Left ventricle myocardium superior (tissue), 1 donor: Measurements from ENCODE around the gene PADI1. TPM values are rescaled to one million over a fixed set of nuclear protein-coding genes. Genes with fewer than 3 reads are reported as not detected.

Experiments
- ATAC-seq: fragments of 200-7000 bp; cut with Tn5 transposase; one replicate; pipeline ENCODE4 v1.9.1; 2020; ENCODE audit warnings: mild to moderate bottlenecking, moderate library complexity
- DNase-seq: peaks from one replicate; pipeline ENCODE4 v3.0.0-alpha.2; 2020
- intact Hi-C: fragments of 100-400 bp; cut with micrococcal nuclease; formaldehyde crosslinking; loops from one replicate; pipeline ENCODE4 v1.11.0; 2022
- total RNA-seq: library from RNA; stranded (reverse); fragmentation: NEBNext Ultra II Directional; extraction: Animal tissue kit (Norgen Biotek cat#: 25700); gene quantifications from one replicate; pipeline ENCODE4 v1.2.1, GENCODE V29; 2021
- donor health status: DM: no; HTN: yes; CAD: no; lungs with severe emphysema.

Gene PADI1
- total RNA-seq, 1 donor from 2014 or later: not detected

DNA sequence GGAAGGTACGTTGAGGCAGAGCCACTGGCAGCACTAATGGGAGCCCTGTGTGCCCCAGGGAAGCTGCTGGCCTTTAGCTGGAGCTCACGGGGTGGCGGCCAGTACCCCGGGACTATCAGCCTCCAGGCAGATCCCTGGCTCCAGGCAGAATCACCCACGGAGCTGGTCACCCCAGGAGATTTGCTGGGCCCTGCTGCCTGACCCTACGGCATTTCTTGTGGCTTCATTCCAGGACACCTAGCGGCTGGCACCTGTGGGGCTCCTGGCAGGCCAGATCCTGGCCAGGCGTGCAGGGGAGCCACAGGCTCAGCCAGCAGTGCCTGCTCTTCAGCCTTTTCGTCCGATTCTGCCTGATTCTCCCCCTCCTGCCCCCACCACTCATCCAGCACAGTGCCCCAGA lies 7.1 kb downstream of the PADI1 start:
- DNase-seq (no peak), ATAC-seq (no peak)
- intact Hi-C loops: no loop called here

DNA sequence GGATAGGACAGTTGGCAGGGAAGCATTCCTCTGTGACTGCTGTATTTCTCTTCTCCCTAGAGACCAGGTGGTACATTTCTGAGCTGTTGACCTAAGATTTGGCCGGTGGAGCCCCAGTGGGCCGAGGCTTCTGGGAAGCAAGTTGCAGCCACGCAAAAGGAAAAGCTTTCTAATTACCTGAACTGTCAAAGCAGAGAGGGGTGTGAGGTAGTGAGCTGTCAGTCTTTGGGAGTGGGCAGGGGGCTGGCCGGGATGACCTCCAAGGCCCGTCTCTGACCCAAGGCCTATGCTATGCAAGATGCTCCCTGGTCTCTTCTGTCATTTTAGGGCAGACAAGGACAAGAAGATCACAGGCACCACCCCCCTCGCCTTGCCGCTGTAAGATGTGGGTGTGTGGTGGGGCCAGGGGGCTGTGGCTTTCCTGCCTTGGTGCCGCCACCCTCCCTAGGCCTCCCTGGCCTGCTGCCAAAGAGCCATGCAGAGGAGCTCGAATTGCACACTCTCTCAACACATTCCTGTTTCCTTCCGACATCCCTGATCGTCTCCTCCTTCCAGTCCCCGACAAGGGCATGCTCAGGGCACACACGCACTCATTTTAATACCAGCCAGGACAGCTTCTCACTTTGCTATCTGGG lies 7.7 kb downstream of the PADI1 start:
- DNase-seq: peak; percentile 47
- ATAC-seq: no peak
- intact Hi-C loops: no loop called here

DNA sequence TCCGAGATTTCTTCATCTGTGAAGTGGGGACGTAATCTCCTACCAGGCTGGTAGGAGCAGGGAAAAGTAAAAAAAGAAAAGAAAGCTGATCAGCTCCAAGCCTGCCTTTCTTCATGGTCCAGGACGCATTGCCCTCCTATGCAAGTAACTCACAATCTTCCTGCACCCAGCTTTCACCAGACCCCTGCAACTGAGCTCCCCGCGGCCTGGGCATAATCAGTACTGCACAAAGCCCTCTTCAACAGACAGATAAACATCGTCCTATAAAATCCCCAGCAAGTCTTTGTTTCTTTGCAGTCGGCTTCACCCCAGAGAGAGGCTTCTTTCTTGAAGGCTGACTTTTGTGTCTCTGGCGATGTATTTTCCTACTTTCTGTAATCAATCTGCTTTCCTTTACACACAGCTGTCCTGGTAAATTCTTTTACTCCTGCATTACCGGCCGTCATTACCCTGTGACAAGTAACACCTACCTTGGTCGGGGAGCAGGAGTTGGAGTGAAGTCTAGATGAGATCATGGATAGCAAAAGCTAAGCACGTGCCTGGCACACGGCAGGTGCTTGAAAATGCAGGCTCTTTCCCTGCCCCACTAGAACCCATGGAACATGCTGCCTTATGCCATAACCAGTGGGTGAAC lies 8.3 kb downstream of the PADI1 start:
- ATAC-seq: no peak

DNA sequence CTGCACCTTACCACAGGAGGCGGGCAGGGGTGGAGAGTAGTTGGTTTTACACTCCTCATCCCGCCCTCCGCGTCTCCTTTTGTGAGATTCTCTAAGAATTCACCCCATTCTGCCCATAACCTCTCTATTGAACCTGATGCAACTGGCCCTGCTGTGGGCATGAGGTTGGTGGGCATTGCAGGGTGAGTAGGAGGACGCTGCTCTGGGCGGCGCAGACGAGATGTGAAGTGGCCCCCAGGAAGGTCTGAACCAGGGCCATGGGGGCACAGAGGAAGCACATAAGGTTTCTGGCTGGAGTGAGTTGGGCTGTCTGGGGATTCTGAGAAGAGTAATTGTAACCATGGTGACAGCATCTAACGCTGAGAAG lies 8.8 kb downstream of the PADI1 start:
- intact Hi-C loops: no loop called here
- DNase-seq (no peak), ATAC-seq (no peak)

More for the DNA sequence above, 8.3 kb downstream of the PADI1 start:
- intact Hi-C loops: no loop called here
- DNase-seq: no peak

DNA sequence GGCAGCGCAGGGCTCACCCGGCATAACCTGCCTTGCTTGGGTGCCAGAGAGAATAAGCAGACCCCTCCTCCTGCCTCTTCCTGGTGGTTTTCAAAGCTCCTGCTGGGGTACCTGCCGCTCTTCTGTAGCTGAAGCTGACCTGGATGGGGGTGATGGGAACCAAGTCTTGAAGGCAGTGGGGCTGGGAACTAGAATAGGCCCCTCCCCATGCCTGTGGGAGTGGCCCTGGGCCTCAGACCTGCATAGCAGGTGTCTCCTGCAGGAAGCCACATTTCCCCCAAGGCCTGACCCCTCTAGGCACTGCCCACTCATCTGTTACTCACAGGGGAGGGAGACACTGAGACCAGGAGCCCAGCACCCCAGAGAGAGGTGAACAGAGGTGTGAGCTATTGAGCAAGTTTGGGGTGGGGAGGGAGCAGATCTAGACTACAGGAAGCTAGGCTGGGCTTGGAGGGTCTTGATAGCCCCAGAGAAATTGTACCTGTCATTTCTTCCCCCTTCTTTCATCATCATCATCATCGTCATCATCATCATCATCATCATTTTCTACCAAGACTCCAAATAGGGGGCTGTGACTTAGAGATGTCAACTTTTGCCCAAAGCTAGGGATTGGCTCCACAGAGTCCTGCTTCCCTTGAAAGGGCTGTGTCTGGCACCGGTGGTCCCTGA lies 10.1 kb downstream of the PADI1 start:
- intact Hi-C loops: no loop called here
- ATAC-seq: no peak
- no peak for DNase-seq

DNA sequence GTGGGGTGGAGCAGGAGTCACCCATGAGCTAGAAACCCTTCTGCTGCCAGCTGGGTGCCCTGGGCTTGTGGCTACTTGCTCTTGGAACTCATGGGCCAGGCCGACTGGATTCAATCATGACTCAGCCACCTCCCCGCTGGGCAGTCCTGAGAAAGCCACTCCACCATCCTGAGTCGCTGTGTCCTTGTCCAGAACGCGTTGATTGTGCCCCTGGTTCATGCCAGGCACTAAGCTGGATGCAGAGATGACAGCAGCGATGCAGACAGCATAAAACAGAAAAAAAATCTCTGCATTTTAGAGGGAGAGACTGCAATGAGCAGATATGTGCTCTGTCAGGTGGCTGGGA lies 10.6 kb downstream of the PADI1 start:
- no peak for DNase-seq
- no peak for ATAC-seq
- intact Hi-C loops: no loop called here

DNA sequence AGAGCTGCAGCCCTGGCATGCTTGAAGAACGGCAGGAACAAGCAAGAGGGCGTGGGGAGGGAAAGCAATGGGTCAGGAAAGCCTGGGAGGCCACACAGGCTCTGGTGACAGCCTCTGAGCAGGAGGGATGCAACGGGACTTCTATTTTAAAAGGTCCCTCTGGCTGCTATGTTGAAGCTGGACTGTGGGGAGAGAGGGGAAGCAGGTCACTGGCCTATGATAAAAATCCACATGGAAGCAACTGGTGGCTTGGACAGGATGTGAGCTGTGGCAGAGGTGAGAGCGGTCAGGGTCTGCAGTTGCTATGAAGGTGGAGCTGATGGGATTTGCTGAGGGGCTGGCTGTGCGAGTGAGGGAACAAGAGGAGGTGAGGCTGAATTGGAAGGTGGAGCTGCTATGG lies 11.2 kb downstream of the PADI1 start:
- DNase-seq: no peak
- intact Hi-C loops: no loop called here
- no peak for ATAC-seq

DNA sequence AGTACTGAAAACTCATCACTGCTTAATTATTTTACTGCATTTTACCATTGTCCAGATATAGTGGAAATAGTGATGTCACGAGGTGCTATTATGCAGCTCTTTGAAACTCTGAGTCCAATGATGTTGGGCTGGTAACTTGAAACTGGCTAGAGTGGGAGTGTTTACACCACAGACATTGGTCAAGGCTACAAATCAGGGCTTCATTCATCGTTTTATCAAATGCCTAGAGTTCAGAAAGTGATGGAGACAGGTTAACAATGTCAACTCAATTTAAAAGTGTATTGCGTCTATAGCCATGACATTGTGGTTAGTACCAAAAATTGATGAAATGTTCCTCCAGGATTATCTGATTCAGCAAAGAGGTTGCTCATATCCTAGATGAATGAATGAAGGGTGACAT lies 12.7 kb downstream of the PADI1 start:
- ATAC-seq (no peak), DNase-seq (no peak)
- intact Hi-C loops: no loop called here

DNA sequence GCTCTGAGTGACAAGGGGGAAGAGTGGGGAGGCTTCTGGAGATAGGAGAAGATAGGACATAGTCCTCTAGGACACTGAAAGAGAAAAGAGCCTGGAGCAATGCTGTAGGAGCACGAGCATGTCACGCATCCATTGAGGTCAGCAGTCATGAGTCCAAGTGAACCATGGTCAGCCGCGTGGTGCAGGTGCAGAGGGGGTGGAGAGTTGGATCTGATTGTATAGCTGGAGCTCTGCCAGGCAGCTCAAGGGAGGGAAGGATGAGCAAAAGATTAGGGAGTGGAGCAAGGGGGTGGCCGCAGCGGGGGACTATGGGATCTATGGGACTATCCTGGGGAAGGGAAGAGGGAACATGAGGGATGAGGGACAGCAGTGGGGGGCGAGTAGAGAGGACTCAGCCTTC lies 14.0 kb downstream of the PADI1 start:
- DNase-seq (no peak), ATAC-seq (no peak)
- intact Hi-C loops: no loop called here

DNA sequence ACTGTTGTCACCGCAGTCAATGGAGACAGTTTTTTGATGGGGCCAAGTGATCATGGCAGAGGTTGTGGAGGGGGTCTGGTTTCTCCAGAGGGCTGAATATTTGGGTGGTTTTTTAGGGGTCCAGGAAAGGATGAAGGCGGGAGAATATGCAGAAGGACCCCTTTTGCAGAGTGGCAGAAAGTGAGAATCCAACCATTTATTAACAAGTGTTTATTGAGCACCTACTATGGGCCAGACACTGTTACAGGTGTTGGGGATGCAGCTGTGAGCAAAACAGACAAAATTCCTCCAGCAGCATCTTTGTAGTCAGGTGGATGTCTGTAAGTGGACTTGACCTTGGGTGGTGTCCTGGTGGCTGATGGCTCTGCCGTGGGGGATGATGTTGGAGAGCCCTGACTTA lies 15.4 kb downstream of the PADI1 start:
- DNase-seq (no peak), ATAC-seq (no peak)
- intact Hi-C loops: no loop called here

DNA sequence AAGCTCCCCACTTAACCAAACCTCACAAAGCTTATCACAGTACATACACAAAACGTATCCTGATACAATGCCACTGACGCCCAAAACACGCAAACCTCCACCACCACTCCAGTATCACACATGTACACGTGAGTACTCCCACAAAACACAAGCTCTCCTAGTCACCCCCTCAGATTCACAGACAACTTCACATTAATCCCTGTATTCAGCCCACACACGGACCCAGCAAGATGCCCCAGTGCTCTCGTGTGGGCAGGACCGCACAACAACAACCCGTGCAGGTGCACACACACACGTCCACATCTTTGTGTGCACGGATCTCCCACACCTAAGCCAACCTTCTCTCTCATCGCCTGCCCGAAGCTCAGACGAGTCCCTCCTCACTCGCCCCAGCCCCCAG lies 17.6 kb downstream of the PADI1 start:
- intact Hi-C loops: no loop called here
- ATAC-seq: no peak
- DNase-seq: no peak

DNA sequence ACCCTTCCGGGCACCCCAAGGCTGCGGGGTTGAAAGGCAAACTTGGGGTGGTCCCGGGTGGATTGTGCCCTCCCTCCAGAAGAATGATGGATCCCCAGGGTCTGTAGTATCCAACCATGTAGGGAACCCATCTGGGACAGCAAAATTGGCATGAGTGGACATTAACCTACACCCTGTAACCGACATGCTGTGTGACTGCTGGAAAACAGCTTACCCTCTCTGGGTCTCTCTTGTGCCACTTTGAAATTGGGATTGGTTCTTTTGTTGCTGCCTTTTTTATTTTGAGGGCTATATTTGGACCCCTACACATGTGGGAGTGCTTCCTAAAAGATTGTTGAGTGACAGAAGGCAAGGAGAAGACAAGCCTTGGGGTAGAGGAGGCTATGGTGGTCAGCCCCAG lies 19.5 kb downstream of the PADI1 start:
- DNase-seq (no peak), ATAC-seq (no peak)
- intact Hi-C loops: no loop called here

DNA sequence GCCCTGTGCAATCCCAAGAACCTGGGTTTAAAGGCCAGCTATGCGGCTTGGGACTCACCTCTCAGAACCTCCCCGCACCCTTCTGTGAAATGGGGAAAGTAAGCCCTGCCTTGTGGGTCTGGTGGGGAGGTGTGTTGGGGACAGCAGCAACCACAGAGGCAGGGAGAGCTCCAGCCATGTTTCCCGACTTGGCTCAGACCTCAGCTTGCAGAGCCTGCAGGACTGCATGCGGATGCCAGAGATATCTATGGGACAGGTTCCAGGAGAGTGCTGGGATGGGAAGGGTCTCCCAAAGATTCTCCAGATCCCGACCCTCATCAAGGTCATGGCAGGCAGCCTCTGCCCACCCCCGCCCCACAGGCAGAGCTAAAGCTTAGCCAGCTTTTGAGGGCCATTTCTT lies 20.2 kb downstream of the PADI1 start:
- DNase-seq (no peak), ATAC-seq (no peak)
- intact Hi-C loops: no loop called here

DNA sequence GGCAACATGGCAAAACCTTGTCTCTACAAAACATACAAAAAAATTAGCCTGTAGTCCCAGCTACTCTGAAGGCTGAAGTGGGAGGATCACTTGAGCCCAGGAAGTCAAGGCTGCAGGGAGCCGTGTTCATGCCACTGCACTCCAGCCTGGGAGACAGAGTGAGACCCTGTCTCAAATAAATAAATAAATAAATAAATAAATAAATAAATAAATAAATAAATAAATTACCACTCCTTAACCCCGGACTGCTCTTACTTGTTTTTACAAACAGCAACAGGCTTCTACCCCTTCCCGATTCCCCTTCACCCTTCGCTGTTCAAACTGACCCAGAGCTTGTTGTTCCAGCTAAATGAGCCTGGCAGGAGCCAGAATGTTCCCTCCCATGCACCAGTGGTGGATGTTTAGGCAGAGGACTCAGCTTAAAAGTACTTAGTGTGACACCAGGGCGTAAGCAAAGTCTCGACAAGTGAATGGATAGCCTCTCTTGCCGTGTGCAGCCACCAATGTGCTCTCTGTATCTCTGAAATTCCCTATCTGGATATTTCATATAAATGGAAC lies 22.5 kb downstream of the PADI1 start:
- ATAC-seq: no peak

DNA sequence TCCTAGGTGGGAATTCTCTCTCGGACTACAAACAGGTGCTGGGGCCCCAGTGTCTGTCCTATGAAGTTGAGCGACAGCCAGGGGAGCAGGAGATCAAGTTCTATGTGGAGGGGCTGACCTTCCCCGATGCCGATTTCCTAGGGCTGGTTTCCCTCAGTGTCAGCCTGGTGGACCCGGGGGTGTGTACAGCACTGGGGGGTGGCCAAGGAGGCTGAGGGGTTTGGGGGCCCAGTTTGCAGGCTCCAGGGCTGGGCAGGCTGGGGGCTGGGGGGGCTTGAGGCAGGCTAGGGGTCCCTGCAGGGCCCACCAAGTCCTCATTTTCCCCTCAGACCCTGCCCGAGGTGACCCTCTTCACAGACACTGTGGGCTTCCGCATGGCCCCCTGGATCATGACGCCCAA lies 23.7 kb downstream of the PADI1 start:
- intact Hi-C loops: no loop called here
- DNase-seq (no peak), ATAC-seq (no peak)

More for the DNA sequence above, 22.5 kb downstream of the PADI1 start:
- intact Hi-C loops: no loop called here
- DNase-seq: no peak

DNA sequence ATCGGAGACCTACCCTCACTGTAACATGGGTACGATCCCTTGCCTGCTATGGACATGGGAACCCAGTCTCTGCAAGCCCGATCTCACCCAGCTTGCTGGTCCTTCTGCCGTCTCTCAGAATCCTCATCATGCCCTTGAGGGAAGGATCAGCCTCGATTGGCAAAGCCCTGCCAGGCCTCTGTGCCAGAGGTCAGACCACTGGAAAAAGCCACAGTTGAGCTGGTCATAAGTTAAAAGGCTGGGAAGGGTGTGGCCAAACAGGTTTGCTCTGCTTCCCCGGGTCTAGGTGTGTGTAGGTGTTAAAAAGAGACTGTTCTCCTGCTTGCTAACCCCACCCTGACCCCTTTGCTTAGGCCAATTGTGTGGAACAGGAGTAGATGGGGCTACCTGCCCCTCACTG lies 24.5 kb downstream of the PADI1 start:
- intact Hi-C loops: no loop called here
- no peak for ATAC-seq
- no peak for DNase-seq

DNA sequence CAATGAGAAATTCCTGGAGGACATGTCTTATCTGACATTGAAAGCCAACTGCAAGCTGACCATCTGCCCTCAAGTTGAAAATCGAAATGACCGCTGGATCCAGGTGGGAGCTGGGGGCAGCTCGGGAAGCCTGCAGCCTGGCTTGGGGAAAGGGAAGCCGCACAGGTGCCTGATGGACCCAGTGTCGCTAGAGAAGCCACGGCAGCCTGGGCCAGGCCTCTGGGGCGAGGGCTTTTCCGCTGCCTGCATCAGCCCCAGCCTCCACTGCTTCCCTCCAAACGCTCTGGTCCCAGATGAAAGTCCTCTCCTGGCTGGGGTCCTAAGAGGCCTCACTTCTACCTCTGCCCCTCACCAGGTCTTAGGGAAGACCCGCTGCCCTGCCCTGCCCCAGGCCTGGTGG lies 25.2 kb downstream of the PADI1 start:
- ATAC-seq: no peak
- intact Hi-C loops: no loop called here
- no peak for DNase-seq

DNA sequence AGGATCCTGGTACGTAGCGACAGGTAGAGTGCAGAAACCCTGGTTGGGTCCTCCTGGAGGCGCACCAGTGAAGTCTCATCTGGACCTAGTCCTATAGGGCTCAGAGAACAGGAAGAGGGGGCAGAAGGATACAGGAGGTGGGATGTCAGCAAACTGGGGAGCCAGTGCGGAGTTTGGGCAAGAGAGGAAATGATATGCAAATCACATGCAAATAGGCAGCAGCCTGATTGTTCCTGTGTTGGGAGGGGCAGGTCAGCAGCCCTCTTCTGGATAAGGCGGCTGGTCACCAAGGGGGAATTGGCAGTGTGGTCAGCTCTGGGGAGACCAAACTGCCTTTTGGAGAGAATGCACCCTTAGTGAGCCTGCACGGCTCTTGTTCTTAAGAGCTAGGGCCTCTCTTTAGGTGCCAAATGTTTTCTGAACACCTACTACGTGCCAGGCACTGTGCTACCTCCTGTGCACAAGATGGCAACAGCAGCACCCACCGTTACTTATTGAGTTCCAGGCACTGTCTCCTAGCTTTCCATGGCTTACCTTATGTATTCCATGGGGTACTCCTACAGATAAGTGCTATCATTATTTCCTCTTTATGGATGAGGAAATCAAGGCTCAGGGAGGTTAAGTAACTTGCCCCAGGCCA lies 25.9 kb downstream of the PADI1 start:
- no peak for DNase-seq
- intact Hi-C loops: no loop called here
- ATAC-seq: no peak

DNA sequence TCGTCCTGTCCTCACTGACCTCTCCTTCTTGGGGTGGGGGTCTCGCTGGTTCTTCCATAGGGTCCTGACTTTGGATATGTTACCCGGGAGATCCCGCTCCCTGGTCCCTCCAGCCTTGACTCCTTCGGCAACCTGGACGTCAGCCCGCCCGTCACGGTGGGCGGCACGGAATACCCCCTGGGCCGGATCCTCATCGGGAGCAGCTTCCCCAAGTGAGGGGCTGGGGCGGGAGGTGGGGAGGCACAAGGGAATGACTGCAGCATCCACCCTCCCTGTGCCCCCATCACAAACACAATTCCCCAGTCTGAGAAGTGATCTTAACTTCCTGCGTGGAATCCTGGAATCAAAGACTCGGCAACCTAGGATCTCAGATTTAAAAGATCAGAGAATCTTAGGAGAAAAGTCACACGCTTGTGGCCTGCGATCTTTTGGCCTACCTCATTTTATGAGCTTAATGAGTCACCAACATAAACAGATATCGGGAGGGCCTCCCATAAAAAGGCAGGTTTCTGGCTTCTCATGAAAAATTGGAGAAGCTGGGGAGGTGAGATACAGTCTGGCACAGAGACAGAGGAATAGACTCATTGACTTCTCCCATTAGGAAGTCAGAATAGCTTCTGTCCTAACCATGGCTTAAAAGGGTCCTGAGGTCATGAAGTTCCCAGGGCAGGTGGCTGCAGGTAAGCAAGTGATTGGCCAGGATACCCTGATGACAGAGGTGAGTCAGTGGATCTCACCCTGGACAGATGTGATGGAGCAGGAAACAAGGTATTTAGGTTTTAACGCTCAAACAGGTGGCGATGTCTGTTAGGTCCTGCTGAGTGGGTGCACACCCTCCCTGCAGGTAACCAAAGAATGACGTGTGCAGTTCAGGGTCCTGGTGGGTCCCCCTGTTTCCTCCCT lies 28.1 kb downstream of the PADI1 start:
- intact Hi-C loops: no loop called here
- DNase-seq (no peak), ATAC-seq (no peak)
